Kidney (tissue), 14 donors: ENCODE measurements around the gene LMAN1. TPM values are rescaled to one million over a fixed set of nuclear protein-coding genes. Genes with fewer than 3 reads are reported as not detected.

Experiments used
- DNase-seq, 5 donors: peaks; one replicate each; pipeline ENCODE4 v3.0.0-alpha.2; 2013 to 2020
- FAIRE-seq: peaks from 2 replicates; lab custom pipeline; 2012; peaks lifted over from hg19 to GRCh38; lab: Jason Lieb, UNC
- H3K27ac ChIP-seq, 2 donors: one replicate each; pipeline ENCODE4 v1.7.0; 2013; ENCODE audit warnings: low read depth in 2 of 2, low read length in 2 of 2, inconsistent platforms in 1 of 2
- H3K27me3 ChIP-seq: one replicate; pipeline ENCODE4 v1.7.1; 2013; ENCODE audit warnings: low read length, inconsistent platforms; ENCODE audit not compliant: control insufficient read depth, insufficient read depth
- H3K36me3 ChIP-seq, 3 donors: one replicate each; pipeline versions ENCODE4 v1.7.0 to v1.7.1; 2013; ENCODE audit warnings: low read length in 3 of 3, control low read depth in 1 of 3, inconsistent platforms in 1 of 3; ENCODE audit not compliant: insufficient read depth in 3 of 3, control insufficient read depth in 2 of 3
- H3K4me1 ChIP-seq, 3 donors: one replicate each; pipeline versions ENCODE4 v1.7.0 to v1.7.1; 2013; ENCODE audit warnings: low read length in 3 of 3, inconsistent platforms in 1 of 3, low read depth in 1 of 3; ENCODE audit not compliant: control insufficient read depth in 2 of 3, insufficient read depth in 2 of 3
- H3K4me3 ChIP-seq, 3 donors: one replicate each; pipeline versions ENCODE4 v1.7.0 to v1.8.1; 2013; ENCODE audit warnings: low read length in 3 of 3, control low read depth in 1 of 3, inconsistent platforms in 1 of 3
- H3K9ac ChIP-seq, 3 donors: one replicate each; pipeline versions ENCODE4 v1.7.0 to v1.7.1; 2013; ENCODE audit warnings: low read length in 3 of 3, control low read depth in 1 of 3, inconsistent platforms in 1 of 3
- H3K9me3 ChIP-seq, 3 donors: one replicate each; pipeline versions ENCODE4 v1.7.0 to v1.7.1; 2013; ENCODE audit warnings: low read length in 3 of 3, control low read depth in 1 of 3, inconsistent platforms in 1 of 3; ENCODE audit not compliant: control insufficient read depth in 2 of 3, insufficient read depth in 1 of 3
- intact Hi-C: fragments of 100-400 bp; cut with DNase I; formaldehyde crosslinking; loops from one replicate; pipeline ENCODE4 v1.11.1; 2022
- polyA plus RNA-seq: library from polyadenylated mRNA; stranded (reverse); fragments of 350-450 nt; fragmentation: Illumina TruSeq; extraction: RNeasy Lipid Tissue Mini Kit (QIAGEN cat#74804); gene quantifications from one replicate; pipeline ENCODE4 v1.2.3, GENCODE V29; 2014; ENCODE audit warnings: low read depth, low replicate concordance; ENCODE audit not compliant: insufficient read depth
- total RNA-seq: library from RNA; stranded (reverse); fragmentation: NEBNext Ultra II Directional; extraction: Animal tissue kit (Norgen Biotek cat#: 25700); gene quantifications from one replicate; pipeline ENCODE4 v1.2.1, GENCODE V29; 2021
- TF ChIP-seq, protein P1 (sequence below): IDR thresholded peaks from 3 replicates; pipeline ENCODE4 v1.5.1; 2012; ENCODE audit warnings: mild to moderate bottlenecking, moderate library complexity, borderline replicate concordance; ENCODE audit not compliant: insufficient read depth; ENCODE audit errors: extremely low read depth
- donor health status: control.
- donor health status: control.
- donor health status: control.
- donor health status: control.
- donor health status: control.
- donor health status: DM: yes; HTN: yes; CAD: no.
- donor health status: Normal renal cell carcinoma (clear cell type).

LMAN1 gene
- total and polyA plus RNA-seq, 2 donors from 2014 or later = 31.6 to 78.8 TPM

DNA sequence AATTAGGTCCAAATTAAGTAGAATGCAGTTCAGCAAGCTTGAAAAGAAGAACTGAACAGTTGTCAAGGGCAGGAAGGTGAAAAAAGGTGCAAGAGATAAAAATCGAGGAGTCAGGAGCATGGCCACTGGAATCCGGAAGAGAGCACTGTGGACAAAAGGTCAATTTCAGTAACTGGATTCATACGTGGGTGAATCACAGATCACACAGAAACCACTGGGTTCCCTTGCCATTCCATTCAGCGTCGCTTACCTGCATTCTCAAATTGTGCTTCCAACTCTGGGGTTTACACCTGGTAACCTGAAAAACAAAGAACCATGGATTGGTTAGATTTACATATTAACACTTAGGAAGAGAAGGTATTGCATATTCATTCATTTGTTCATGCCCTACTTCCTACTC, 21.6 kb upstream of the LMAN1 start:
- Histone ChIP-seq H3K27me3 (no peaks in the 10 kb centered on the region), H3K9me3 (no peaks in the 10 kb centered on the region), H3K9ac (no peak overlapping the region), H3K4me3 (no peak overlapping the region), H3K4me1 (no peaks in the 10 kb centered on the region), H3K36me3 (no peaks in the 10 kb centered on the region), H3K27ac (no peak overlapping the region)
- DNase-seq (no peak), FAIRE-seq (no peak)
- intact Hi-C loops = no loop called here
- TF ChIP-seq, protein P1, sequence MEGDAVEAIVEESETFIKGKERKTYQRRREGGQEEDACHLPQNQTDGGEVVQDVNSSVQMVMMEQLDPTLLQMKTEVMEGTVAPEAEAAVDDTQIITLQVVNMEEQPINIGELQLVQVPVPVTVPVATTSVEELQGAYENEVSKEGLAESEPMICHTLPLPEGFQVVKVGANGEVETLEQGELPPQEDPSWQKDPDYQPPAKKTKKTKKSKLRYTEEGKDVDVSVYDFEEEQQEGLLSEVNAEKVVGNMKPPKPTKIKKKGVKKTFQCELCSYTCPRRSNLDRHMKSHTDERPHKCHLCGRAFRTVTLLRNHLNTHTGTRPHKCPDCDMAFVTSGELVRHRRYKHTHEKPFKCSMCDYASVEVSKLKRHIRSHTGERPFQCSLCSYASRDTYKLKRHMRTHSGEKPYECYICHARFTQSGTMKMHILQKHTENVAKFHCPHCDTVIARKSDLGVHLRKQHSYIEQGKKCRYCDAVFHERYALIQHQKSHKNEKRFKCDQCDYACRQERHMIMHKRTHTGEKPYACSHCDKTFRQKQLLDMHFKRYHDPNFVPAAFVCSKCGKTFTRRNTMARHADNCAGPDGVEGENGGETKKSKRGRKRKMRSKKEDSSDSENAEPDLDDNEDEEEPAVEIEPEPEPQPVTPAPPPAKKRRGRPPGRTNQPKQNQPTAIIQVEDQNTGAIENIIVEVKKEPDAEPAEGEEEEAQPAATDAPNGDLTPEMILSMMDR = no peak

DNA sequence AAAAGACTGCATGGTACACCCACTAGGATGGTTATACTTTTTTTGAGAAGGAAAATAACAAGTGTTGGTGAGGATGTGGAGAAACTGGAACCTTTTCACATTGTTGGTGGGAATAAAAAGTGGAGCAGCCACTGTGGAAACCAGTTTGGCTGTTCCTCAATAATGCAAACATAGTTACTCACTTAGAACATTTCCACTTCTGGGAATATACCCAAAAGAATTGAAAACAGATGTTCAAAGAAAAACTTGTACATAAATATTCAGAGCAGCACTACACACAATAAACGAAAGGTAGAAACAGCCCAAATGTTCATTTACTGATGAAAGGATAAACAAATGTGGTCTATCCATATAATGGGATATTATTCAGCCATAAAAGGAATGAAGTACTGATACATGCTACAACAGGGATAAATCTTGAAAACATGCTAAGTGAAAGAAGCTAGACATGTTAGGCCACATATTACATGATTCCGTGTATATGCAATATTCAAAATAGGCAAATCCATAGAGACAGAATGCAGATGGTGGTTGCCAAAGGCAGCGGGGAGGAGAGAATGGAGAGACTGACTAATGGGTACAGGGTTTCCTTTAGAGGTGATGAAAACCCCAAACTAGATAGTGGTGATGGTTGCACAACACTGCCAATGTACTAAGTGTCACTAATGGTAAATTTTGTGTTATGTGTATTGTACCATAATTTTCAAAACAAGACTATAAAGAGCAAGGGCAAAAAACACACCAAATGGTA, 20.9 kb upstream of the LMAN1 start:
- Histone ChIP-seq H3K4me3 (no peak overlapping the region), H3K36me3 (no peaks in the 10 kb centered on the region), H3K4me1 (no peaks in the 10 kb centered on the region), H3K27ac (no peak overlapping the region), H3K9me3 (no peaks in the 10 kb centered on the region), H3K9ac (no peak overlapping the region), H3K27me3 (no peaks in the 10 kb centered on the region)
- intact Hi-C loops = no loop called here
- TF ChIP-seq, protein P1 = no peak
- FAIRE-seq (no peak), DNase-seq (no peak)

DNA sequence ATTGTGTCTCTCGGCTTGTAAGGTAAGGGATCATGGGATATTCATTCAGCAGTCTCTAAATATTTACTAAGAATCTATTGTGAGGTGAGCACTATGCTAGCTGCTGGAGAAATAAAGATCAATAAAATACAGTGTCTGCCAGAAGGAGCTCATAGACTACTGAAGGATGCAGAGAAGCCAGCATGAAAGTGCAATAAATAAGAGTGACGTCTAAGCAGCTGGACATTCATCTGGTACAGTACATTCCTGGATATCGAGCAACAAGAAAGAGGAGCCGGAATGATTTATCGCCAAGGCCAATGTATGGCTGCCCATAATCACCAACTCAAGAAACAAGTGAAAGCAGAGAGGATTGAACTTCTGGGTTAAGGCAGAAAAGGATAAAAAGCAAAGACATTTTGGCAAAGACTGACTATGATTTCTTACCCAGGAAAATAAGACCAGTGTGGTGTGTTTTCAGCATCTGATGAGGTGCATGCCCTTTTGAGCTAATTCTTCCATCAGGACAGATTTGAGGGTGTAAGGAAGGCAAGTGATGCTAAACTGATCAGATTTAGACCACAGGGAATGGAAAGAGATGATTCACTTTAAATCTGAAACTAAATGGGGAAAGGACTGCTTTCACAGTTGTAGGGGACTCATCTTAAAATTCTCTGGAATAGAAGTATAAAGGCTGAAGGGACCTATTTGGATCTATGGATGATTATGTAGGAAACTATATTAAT, 18.7 kb upstream of the LMAN1 start:
- no peak overlapping the region for H3K27ac ChIP-seq
- no peaks in the 10 kb centered on the region for H3K9me3 ChIP-seq
- H3K4me3 ChIP-seq = no peak overlapping the region
- TF ChIP-seq, protein P1 = no peak
- H3K4me1 ChIP-seq = no peaks in the 10 kb centered on the region
- FAIRE-seq (no peak), DNase-seq (peak in 3 of 5 donors; percentile 36 to 55 (median 39))
- H3K36me3 ChIP-seq = no peaks in the 10 kb centered on the region
- no peak overlapping the region for H3K9ac ChIP-seq
- intact Hi-C loops = no loop called here
- H3K27me3 ChIP-seq = no peaks in the 10 kb centered on the region
